AG04449 (cell line): Measurements from ENCODE around the gene SV2B.

Source experiments
- CTCF ChIA-PET: fragments of 350-600 bp; formaldehyde crosslinking; extraction: SDS; loops from one replicate; lab custom pipeline; 2021; ENCODE audit warnings: antibody characterized with exemption; lab: Yijun Ruan, JAX
- POLR2A ChIA-PET: fragments of 400-600, 350-600 bp; formaldehyde crosslinking; extraction: SDS; loops from one replicate; lab custom pipeline; 2020; ENCODE audit warnings: antibody characterized with exemption, inconsistent platforms; lab: Yijun Ruan, JAX
- DNase-seq: peaks from one replicate; pipeline ENCODE4 v3.0.0-alpha.2; 2010; ENCODE audit warnings: low read depth, low spot score
- H3K4me3 ChIP-seq: 2 replicates; pipeline ENCODE4 v1.5.1; 2011; ENCODE audit warnings: low read depth, mild to moderate bottlenecking, control low read depth, low read length
- CTCF ChIP-seq: IDR thresholded peaks from one replicate; pipeline ENCODE4 v1.5.1; 2011; ENCODE audit warnings: mild to moderate bottlenecking, moderate library complexity, low read length, control low read depth, inconsistent platforms; ENCODE audit not compliant: insufficient read depth; ENCODE audit errors: missing control alignments

The SV2B gene

GRCh38 chr15:91348752-91349500 lies 248.9 kb downstream of the SV2B start:
- ChIA-PET POLR2A (no interaction called here), CTCF (no interaction called here)
- no peak overlapping the region for H3K4me3 ChIP-seq
- no peak for TF ChIP-seq CTCF
- DNase-seq, result no peak
